HFFc6 (cell line): ENCODE results near the gene SLIT3. TPM values are rescaled to one million over a fixed set of nuclear protein-coding genes. Genes with fewer than 3 reads are reported as not detected.

Experiments used
- DNase-seq: peaks from one replicate; pipeline ENCODE4 v3.0.0-alpha.2; 2018
- H3K27ac Mint-ChIP-seq: 2 replicates; pipeline ENCODE4 v1.8.0; 2020; ENCODE audit warnings: mild to moderate bottlenecking, mixed read lengths
- H3K27me3 Mint-ChIP-seq: 2 replicates; pipeline ENCODE4 v1.8.0; 2021; ENCODE audit warnings: mild to moderate bottlenecking, moderate library complexity, mixed read lengths; ENCODE audit not compliant: insufficient read depth
- H3K36me3 Mint-ChIP-seq: 2 replicates; pipeline ENCODE4 v1.8.0; 2021; ENCODE audit warnings: low read depth, mixed read lengths
- H3K4me1 Mint-ChIP-seq: 2 replicates; pipeline ENCODE4 v1.8.0; 2020; ENCODE audit warnings: low read depth, mixed read lengths
- H3K4me3 Mint-ChIP-seq: 2 replicates; pipeline ENCODE4 v1.8.0; 2020; ENCODE audit warnings: mild to moderate bottlenecking, moderate library complexity, mixed read lengths
- H3K9me3 Mint-ChIP-seq: 2 replicates; pipeline ENCODE4 v1.8.0; 2020; ENCODE audit warnings: mild to moderate bottlenecking, mixed read lengths
- CTCF ChIP-seq: fragments of 200-600 bp; sonication (generic); IDR thresholded peaks from 2 replicates; pipeline ENCODE4 v1.5.0; 2021; ENCODE audit warnings: antibody characterized with exemption, mild to moderate bottlenecking
- total RNA-seq, 6 experiments: library from RNA; stranded (reverse); fragmentation: NEBNext Ultra II Directional; extraction: Animal tissue kit (Norgen Biotek cat#: 25700); gene quantifications; 2 replicates in 1 of 6; 3 replicates in 5 of 6; pipeline ENCODE4 v1.2.3, GENCODE V29; 2021

SLIT3 gene
- total RNA-seq, 6 experiments from 2014 or later = 4.2 to 8.3 (median 7.1) TPM

- Mint-ChIP-seq H3K27me3 (peaks cover 2% of the 10 kb centered on the region), H3K27ac (no peak overlapping the region), H3K9me3 (no peaks in the 10 kb centered on the region), H3K36me3 (peaks cover 4% of the 10 kb centered on the region; the same call in 1 of the 2 replicates), H3K4me3 (no peak overlapping the region), H3K4me1 (peaks cover 27% of the 10 kb centered on the region)
- TF ChIP-seq CTCF = no peak
- peak; percentile 29 for DNase-seq
Observed at GRCh38 chr5:169251333-169252084, 49.4 kb downstream of the SLIT3 start.

- Mint-ChIP-seq H3K4me1 (peaks cover 27% of the 10 kb centered on the region), H3K27me3 (peaks cover 2% of the 10 kb centered on the region), H3K4me3 (no peak overlapping the region), H3K36me3 (peaks cover 4% of the 10 kb centered on the region; the same call in 1 of the 2 replicates), H3K27ac (no peak overlapping the region), H3K9me3 (no peaks in the 10 kb centered on the region)
- TF ChIP-seq CTCF = no peak
- no peak for DNase-seq
Observed at GRCh38 chr5:169250887-169251286, 50.1 kb downstream of the SLIT3 start.

- H3K27ac Mint-ChIP-seq = no peak overlapping the region; the same call in 1 of the 2 replicates
- TF ChIP-seq CTCF = no peak
- peaks cover 2% of the 10 kb centered on the region for H3K27me3 Mint-ChIP-seq
- no peak for DNase-seq
- H3K4me1 Mint-ChIP-seq = peaks cover 27% of the 10 kb centered on the region
- H3K4me3 Mint-ChIP-seq = no peak overlapping the region
- no peaks in the 10 kb centered on the region for H3K9me3 Mint-ChIP-seq
- H3K36me3 Mint-ChIP-seq = peaks cover 4% of the 10 kb centered on the region; the same call in 1 of the 2 replicates
Observed at GRCh38 chr5:169248996-169249395, 51.9 kb downstream of the SLIT3 start.

- TF ChIP-seq CTCF = no peak
- DNase-seq = no peak
- peaks cover 4% of the 10 kb centered on the region; the same call in 1 of the 2 replicates for H3K36me3 Mint-ChIP-seq
- H3K4me3 Mint-ChIP-seq = no peak overlapping the region
- H3K9me3 Mint-ChIP-seq = no peaks in the 10 kb centered on the region
- peaks cover 27% of the 10 kb centered on the region for H3K4me1 Mint-ChIP-seq
- H3K27ac Mint-ChIP-seq = no peak overlapping the region
- peaks cover 2% of the 10 kb centered on the region for H3K27me3 Mint-ChIP-seq
Observed at GRCh38 chr5:169248550-169248949, 52.4 kb downstream of the SLIT3 start.

GRCh38 chr5:169244812-169245211, 56.1 kb downstream of the SLIT3 start:
- no peak for TF ChIP-seq CTCF
- Mint-ChIP-seq H3K4me1 (peaks cover 16% of the 10 kb centered on the region), H3K9me3 (no peaks in the 10 kb centered on the region), H3K36me3 (peaks cover 4% of the 10 kb centered on the region; the same call in 1 of the 2 replicates), H3K27me3 (no peaks in the 10 kb centered on the region; the same call in 1 of the 2 replicates), H3K27ac (no peak overlapping the region), H3K4me3 (no peak overlapping the region)
- DNase-seq = no peak
